GM21526 (cell line): ENCODE results near the gene ABAT.
"Not testable (repeated sequence)": the region's sequence is repeated elsewhere in the genome, so short reads cannot be mapped to it uniquely, and the experiment has no call there.

ENCODE experiments used
- ATAC-seq: cut with Tn5 transposase; IDR thresholded peaks from one replicate; pipeline ENCODE4 v1.9.1; 2021; ENCODE audit warnings: moderate library complexity; ENCODE audit not compliant: unreplicated experiment, low FRiP score

The ABAT gene

GRCh38 chr16:8774208-8774607 lies 99.8 kb downstream of the ABAT start:
- no peak for ATAC-seq

GRCh38 chr16:8775359-8775758 lies 100.9 kb downstream of the ABAT start:
- no peak for ATAC-seq

DNA sequence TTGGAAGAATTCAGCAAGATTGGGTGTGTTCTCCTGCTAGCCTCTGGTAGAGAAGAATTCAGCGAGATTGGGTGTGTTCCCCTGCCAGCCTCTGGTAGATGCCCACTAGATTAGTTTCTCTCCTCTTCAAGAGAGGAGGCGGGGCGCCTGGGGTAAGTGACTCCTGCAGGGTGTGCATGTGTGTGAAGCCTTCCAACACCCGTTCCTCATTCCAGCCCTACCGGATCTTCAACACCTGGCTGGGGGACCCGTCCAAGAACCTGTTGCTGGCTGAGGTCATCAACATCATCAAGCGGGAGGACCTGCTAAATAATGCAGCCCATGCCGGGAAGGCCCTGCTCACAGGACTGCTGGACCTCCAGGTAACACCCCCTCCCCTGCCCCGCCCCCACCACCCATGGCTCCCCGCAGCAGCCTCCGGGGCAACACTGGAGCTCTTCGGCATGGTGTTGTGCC lies 101.7 kb downstream of the ABAT start:
- ATAC-seq, result no peak

- ATAC-seq, result no peak
These were observed 102.8 kb downstream of the ABAT start for GRCh38 chr16:8777217-8777616.

GRCh38 chr16:8781797-8782196 lies 107.4 kb downstream of the ABAT start:
- ATAC-seq, result no peak

DNA sequence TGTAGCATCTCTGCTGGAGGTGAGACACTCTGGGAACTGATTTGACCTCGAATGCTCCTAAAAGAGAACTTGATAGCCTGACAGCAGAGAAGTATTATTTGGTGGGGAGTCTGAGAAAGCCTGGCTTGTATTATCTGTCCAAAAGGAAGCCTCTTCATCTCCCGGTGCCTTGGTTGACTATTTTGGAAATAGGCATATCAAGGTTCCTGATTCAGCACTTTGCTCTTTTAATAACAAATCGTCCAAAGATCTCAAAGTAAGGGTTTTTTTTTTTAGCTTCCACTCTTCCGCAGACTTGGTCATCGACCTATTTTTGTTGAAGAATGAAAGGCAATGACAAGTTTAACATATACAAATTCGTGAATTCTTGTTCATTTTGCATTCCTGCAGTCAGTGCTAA lies 108.3 kb downstream of the ABAT start:
- no peak for ATAC-seq

DNA sequence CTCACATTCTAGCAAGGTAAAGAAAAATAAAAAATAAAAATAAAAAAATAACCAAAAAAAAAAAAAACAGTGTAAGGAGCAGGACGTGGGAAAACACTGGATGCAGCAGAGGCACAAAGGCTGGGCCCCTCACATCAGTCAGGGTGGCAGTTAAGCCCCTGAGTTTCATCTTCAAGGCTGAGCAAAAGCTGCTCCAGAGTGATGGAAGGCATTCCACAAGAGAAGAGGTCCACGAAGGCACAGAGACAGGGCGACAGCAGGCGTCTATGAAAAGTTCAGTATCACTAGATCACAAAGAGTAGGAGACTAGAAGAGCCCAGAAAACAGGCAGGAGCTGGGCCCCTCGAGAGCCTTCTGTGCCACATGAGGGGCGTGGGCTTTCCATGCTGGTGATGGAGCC lies 111.0 kb downstream of the ABAT start:
- no peak for ATAC-seq

- not testable (repeated sequence) for ATAC-seq
These were observed 111.9 kb downstream of the ABAT start for GRCh38 chr16:8786316-8786715.

- ATAC-seq, result no peak
These were observed 114.3 kb downstream of the ABAT start for GRCh38 chr16:8788578-8789172.

DNA sequence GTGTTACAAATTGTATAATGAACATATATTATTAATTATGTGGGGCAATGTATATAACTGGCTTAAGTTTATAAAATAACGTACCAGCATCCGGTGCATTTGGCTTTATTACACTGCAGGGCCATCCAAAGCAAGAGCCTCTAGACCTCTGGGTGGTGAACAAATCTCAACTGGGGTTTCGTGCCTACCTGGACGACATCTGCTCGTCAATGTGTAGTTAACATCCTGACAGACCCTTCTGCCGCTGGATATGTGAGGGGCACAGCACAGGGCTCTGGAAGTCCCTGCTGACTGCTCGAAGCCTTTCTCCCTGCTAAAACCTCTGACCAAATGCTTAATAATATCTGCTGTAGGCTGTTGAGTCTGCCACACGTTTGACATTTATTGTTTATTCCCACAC lies 120.7 kb downstream of the ABAT start:
- ATAC-seq, result no peak

GRCh38 chr16:8795818-8796217 lies 121.4 kb downstream of the ABAT start:
- ATAC-seq, result no peak

DNA sequence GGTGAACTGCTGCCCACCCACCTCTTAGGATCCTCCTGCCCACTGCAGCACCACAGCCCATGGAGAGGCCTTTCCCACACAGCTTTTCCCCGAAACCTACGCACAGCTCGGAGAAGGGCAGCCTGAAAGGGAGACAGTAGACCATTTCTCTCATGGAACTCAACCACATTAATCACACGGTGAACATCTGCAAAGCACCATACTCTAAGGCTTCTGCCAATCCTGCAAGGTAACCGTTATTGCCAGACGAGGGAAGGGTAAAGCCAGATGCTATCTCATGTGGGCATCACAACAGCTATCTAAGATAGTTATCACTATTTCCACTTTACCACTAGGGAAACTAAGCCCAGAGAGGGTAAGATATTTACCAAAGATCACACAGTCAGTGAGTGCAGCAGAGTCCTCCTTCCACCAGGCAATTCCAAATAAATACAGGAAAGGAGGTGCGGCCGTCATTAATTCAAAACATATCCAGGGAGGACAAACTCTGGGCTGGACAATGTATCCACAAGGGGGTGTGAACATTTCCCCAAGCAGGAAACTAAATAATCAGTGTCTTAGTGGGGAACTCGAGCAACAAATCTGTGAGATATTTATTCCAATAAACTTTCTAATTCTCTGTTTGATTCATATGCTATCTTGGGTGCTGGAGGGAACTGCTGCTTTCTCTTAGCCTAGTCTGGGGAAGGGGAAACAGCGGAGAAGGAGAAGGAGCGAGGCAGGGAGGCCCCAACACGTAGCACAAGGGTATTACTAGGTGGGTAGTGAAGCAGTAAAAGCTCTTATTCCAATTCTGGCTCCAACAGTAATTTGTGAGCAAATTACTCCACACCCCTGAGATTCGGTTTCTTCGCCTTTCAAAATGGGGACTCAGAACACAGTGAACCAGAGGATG lies 122.3 kb downstream of the ABAT start:
- peak; percentile 9 for ATAC-seq

- peak; percentile 92 for ATAC-seq
These were observed 123.2 kb downstream of the ABAT start, which contains the start of the genes PMM2 and TMEM186 for GRCh38 chr16:8797364-8798173. PMM2 (plus strand) TSS chr16:8797839; CDS start chr16:8797883, 44 bp downstream. TMEM186 (minus strand) TSS chr16:8797639; CDS start chr16:8797614, 25 bp downstream.

GRCh38 chr16:8798174-8798527 lies 123.7 kb downstream of the ABAT start:
- peak; percentile 4 for ATAC-seq

DNA sequence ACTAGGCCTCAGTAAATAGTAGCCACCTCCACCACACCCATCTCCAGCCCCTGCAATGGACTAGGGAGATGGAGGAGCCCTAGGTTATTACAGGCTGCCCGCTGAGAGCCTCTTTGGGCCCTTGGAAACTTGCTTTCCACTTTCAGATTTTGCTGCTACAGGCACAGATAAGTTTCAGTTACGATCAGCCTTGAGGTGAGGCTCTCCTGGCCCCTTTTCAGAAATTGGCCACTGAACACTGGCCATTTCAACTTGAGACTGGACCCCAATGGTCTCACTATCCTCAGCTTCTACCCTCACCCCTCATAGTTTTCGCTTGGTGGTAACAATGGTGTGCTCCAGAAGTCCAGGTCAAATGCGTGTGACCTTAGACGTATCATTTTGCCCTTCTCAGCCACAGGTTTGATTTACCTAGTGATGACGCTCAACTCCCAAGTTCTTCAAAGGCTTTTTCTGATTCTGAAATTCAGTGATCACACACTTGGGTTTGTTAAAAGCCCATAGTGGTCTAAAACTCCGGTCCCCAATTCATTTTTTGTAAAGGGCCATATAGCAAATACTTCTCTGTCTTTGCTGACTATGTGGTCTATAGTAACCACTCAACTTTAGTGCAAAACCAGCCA lies 124.2 kb downstream of the ABAT start:
- no peak for ATAC-seq

- ATAC-seq, result no peak
These were observed 127.3 kb downstream of the ABAT start for GRCh38 chr16:8801701-8802100.

DNA sequence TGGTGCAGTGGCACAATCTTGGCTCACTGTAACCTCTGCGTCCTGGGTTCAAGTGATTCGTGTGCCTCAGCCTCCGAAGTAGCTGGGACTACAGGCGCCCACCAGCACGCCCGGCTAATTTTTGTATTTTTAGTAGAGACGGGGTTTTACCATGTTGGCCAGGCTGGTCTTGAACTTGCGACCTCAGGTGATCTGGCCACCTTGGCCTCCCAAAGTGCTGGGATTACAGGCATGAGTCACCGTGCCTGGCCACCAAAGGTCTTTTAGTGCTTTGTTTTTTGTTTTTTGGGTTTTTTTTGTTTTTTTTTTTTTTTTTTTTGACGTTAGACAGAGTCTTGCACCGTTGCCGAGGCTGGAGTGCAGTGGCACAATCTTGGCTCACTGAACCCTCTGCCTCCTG lies 129.3 kb downstream of the ABAT start:
- not testable (repeated sequence) for ATAC-seq

DNA sequence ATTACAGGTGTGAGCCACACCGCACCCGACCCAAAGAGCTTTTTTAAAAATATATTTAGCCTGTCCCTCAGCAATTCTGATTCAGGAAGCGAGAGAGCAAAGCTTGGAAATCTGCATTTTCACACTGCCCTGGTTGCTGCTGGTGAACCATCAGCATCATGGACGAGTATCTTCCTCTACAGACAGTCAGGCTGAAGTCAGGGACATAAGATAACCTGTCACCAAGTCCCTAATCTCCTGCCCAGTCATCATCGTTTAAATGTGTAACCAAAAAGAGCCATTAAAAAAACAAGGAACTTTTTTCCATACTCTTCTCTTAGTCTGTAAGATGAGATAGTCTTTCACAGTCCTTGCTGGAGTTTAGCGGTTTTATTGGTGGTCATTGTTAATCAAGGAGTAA lies 129.9 kb downstream of the ABAT start:
- ATAC-seq, result no peak

GRCh38 chr16:8806272-8806983 lies 132.0 kb downstream of the ABAT start:
- no peak for ATAC-seq

GRCh38 chr16:8807189-8807588 lies 132.8 kb downstream of the ABAT start:
- ATAC-seq, result no peak
